Islet of Langerhans (tissue), 1 donor: Measurements from ENCODE around the gene MEGF9.
"Not testable (repeated sequence)": the region's sequence is repeated elsewhere in the genome, so short reads cannot be mapped to it uniquely, and the experiment has no call there.

Experiments
- FAIRE-seq: peaks from one replicate; lab custom pipeline; 2011; peaks lifted over from hg19 to GRCh38; lab: Jason Lieb, UNC

Gene MEGF9

GRCh38 chr9:120714088-120714845 lies at the start of gene MEGF9:
TSS of gene MEGF9 (minus strand) at chr9:120714470. CDS start at chr9:120714358, 112 bp downstream.
- FAIRE-seq, result no peak

GRCh38 chr9:120761006-120761405 lies 46.7 kb upstream of the MEGF9 start:
- FAIRE-seq, result no peak

- FAIRE-seq, result no peak
These were observed 45.6 kb upstream of the MEGF9 start for GRCh38 chr9:120759755-120760400.

- no peak for FAIRE-seq
These were observed 44.3 kb upstream of the MEGF9 start for GRCh38 chr9:120758544-120758943.

- no peak for FAIRE-seq
These were observed 43.0 kb upstream of the MEGF9 start for GRCh38 chr9:120757026-120757913.

GRCh38 chr9:120756531-120756930 lies 42.3 kb upstream of the MEGF9 start:
- no peak for FAIRE-seq

GRCh38 chr9:120755810-120756434 lies 41.7 kb upstream of the MEGF9 start:
- peak; percentile 69 for FAIRE-seq

GRCh38 chr9:120755044-120755443 lies 40.8 kb upstream of the MEGF9 start:
- no peak for FAIRE-seq

GRCh38 chr9:120750421-120750820 lies 36.2 kb upstream of the MEGF9 start:
- no peak for FAIRE-seq

- FAIRE-seq, result not testable (repeated sequence)
These were observed 32.1 kb upstream of the MEGF9 start for GRCh38 chr9:120746366-120746765.

GRCh38 chr9:120745278-120745677 lies 31.0 kb upstream of the MEGF9 start:
- FAIRE-seq, result no peak

- no peak for FAIRE-seq
These were observed 28.7 kb upstream of the MEGF9 start for GRCh38 chr9:120742951-120743416.

GRCh38 chr9:120741701-120742100 lies 27.4 kb upstream of the MEGF9 start:
- FAIRE-seq, result no peak

GRCh38 chr9:120741191-120741590 lies 26.9 kb upstream of the MEGF9 start:
- no peak for FAIRE-seq

- no peak for FAIRE-seq
These were observed 25.9 kb upstream of the MEGF9 start for GRCh38 chr9:120740132-120740531.

GRCh38 chr9:120737416-120738165 lies 23.3 kb upstream of the MEGF9 start:
- FAIRE-seq, result no peak

GRCh38 chr9:120736881-120737280 lies 22.6 kb upstream of the MEGF9 start:
- FAIRE-seq, result no peak

GRCh38 chr9:120735415-120736126 lies 21.3 kb upstream of the MEGF9 start:
- no peak for FAIRE-seq

GRCh38 chr9:120734607-120735410 lies 20.5 kb upstream of the MEGF9 start:
- no peak for FAIRE-seq

GRCh38 chr9:120733190-120733589 lies 18.9 kb upstream of the MEGF9 start:
- FAIRE-seq, result no peak
